PFSK-1 (cell line): ENCODE results near the gene PIGM.

Experiments
- FOXP2 ChIP-seq: optimal IDR thresholded peaks from 2 replicates; pipeline ENCODE3; 2011; ENCODE audit warnings: borderline replicate concordance, control low read depth, inconsistent platforms; ENCODE audit not compliant: insufficient read depth; ENCODE audit errors: extremely low read length, extremely low read depth
- POLR2AphosphoS5 ChIP-seq: IDR thresholded peaks from 2 replicates; pipeline ENCODE4 v1.6.1; 2012; ENCODE audit warnings: low read depth, mild to moderate bottlenecking, control low read depth, low read length, moderate library complexity
- REST ChIP-seq, 2 experiments: IDR thresholded peaks; 2 replicates each; pipeline versions ENCODE4 v1.6.1 to v1.8.0; 2011 to 2012; ENCODE audit warnings: low read depth in 2 of 2, low read length in 2 of 2, control low read depth in 1 of 2, inconsistent platforms in 1 of 2, mild to moderate bottlenecking in 1 of 2, moderate library complexity in 1 of 2; ENCODE audit not compliant: insufficient read depth in 1 of 2
- SIN3A ChIP-seq: IDR thresholded peaks from 2 replicates; pipeline ENCODE4 v1.6.1; 2012; ENCODE audit warnings: mild to moderate bottlenecking, low read length, moderate library complexity, borderline replicate concordance; ENCODE audit not compliant: insufficient read depth
- TAF1 ChIP-seq: IDR thresholded peaks from 2 replicates; pipeline ENCODE4 v1.6.1; 2012; ENCODE audit warnings: low read length, control low read depth, borderline replicate concordance; ENCODE audit not compliant: insufficient read depth

PIGM gene

GRCh38 chr1:159996653-159997052 lies 35.1 kb downstream of the PIGM start:
- no peak for TF ChIP-seq FOXP2
- TF ChIP-seq SIN3A: no peak
- TF ChIP-seq POLR2AphosphoS5: no peak
- no peak for TF ChIP-seq REST (IDR thresholded peaks at IDR 0.05; ENCODE audit: insufficient read depth in 1 of 2, low read depth in 2 of 2, low read length in 2 of 2)
- no peak for TF ChIP-seq TAF1

GRCh38 chr1:159994896-159995295 lies 36.9 kb downstream of the PIGM start:
- TF ChIP-seq SIN3A (no peak), REST (IDR thresholded peaks at IDR 0.05; ENCODE audit: insufficient read depth in 1 of 2, low read depth in 2 of 2, low read length in 2 of 2) (no peak)

- no peak for TF ChIP-seq FOXP2
- no peak for TF ChIP-seq TAF1
- TF ChIP-seq SIN3A: no peak
- no peak for TF ChIP-seq POLR2AphosphoS5
Measured at GRCh38 chr1:159993911-159994310, 37.9 kb downstream of the PIGM start.

GRCh38 chr1:159992161-159992560 lies 39.6 kb downstream of the PIGM start:
- TF ChIP-seq POLR2AphosphoS5 (no peak), SIN3A (no peak), FOXP2 (no peak), TAF1 (no peak), REST (IDR thresholded peaks at IDR 0.05; ENCODE audit: insufficient read depth in 1 of 2, low read depth in 2 of 2, low read length in 2 of 2) (no peak)

- no peak for TF ChIP-seq FOXP2
- TF ChIP-seq SIN3A: no peak
- TF ChIP-seq POLR2AphosphoS5: no peak
- no peak for TF ChIP-seq REST (IDR thresholded peaks at IDR 0.05; ENCODE audit: insufficient read depth in 1 of 2, low read depth in 2 of 2, low read length in 2 of 2)
- no peak for TF ChIP-seq TAF1
Measured at GRCh38 chr1:159991513-159991912, 40.3 kb downstream of the PIGM start.
